ENCODE measurements around the gene ZBTB21.
"Not testable (repeated sequence)": the region's sequence is repeated elsewhere in the genome, so short reads cannot be mapped to it uniquely, and the experiment has no call there.

ZBTB21 gene

DNA sequence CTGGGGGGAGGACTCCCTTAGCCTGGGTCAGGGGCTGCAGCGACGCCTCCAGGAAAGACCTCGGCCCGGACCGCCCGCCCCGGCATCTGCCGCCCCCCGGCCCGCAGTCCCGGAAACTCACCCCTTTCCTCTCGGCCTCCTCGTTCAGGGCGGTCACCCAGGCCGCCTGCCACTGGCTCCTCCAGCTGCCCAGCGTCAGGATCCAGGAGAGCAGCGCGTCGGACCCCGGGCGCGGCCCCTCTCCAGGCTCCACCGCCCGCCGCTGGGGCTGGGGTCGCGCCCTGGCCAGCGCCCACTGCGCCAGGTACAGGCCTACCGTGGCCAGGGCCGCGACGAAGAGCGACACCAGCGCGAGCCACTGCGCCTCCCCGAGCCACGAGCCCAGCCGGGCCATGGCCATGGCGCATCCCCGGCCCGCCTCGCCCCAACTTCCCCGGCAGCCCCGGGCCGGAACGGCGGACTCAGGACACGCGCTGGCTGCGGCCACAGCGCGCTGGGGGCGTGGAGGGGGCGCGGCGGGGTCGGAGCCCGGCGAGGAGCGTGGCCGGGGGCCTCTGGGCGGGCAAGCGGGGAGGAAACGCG, 56.8 kb downstream of the ZBTB21 start:
- Histone ChIP-seq H3K79me2 (ENCODE audit: low read length) (no peaks in the 10 kb centered on the region), H3K27ac (ENCODE audit: low read length) (no peak overlapping the region), H2AFZ (ENCODE audit: low read depth, low read length) (no peak overlapping the region), H4K20me1 (ENCODE audit: insufficient read depth, low read length) (no peaks in the 10 kb centered on the region), H3K36me3 (replicated peaks; ENCODE audit: low read depth, low read length) (no peaks in the 10 kb centered on the region), H3K4me2 (ENCODE audit: low read length) (no peak overlapping the region), H3K9ac (ENCODE audit: low read length) (no peak overlapping the region), H3K27me3 (ENCODE audit: low read depth, low read length) (no peaks in the 10 kb centered on the region), H3K9me3 (ENCODE audit: insufficient read depth, low read length) (no peaks in the 10 kb centered on the region), H3K4me3 (ENCODE audit: low read length) (no peak overlapping the region), H3K4me1 (ENCODE audit: low read length) (peaks cover 2% of the 10 kb centered on the region; the same call in 1 of the 2 replicates)
- TF ChIP-seq EZH2phosphoT487 (IDR thresholded peaks at IDR 0.05; ENCODE audit: low read depth): no peak
- TF ChIP-seq, protein P1, sequence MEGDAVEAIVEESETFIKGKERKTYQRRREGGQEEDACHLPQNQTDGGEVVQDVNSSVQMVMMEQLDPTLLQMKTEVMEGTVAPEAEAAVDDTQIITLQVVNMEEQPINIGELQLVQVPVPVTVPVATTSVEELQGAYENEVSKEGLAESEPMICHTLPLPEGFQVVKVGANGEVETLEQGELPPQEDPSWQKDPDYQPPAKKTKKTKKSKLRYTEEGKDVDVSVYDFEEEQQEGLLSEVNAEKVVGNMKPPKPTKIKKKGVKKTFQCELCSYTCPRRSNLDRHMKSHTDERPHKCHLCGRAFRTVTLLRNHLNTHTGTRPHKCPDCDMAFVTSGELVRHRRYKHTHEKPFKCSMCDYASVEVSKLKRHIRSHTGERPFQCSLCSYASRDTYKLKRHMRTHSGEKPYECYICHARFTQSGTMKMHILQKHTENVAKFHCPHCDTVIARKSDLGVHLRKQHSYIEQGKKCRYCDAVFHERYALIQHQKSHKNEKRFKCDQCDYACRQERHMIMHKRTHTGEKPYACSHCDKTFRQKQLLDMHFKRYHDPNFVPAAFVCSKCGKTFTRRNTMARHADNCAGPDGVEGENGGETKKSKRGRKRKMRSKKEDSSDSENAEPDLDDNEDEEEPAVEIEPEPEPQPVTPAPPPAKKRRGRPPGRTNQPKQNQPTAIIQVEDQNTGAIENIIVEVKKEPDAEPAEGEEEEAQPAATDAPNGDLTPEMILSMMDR (IDR thresholded peaks at IDR 0.05; ENCODE audit: low read depth, low read length): no peak

DNA sequence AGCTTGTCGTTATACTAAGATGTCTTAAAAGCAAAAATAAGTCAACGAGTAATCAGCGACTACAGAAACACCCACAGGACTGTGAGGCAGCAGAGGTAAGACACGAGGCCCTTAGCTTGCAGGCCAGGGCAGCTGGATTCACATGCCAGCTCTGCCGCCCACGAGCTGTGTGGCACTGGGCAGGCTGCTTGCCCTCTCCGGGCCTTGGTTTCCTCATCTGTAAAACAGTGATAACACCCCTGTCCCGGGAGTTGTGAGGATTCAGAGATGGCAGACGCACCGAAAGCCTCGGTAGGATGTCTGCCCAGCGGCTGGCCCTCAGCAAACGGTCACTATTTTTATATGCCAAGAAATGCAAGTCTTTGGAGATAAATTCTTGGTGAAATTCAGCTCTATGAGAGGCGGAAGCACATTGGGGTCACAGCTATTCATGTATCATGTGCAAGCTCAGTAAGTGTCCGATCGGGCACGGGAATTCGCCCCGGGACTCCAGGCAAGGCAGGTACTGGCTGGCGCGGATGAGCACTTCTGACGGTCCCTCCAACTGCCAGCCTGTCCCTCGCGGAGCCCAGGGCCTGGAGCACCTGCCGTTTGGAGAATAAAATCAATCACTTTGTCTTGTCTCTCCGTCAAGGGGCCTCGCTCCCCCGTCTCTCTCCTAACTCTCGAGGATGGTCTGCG, 57.5 kb downstream of the ZBTB21 start:
- Histone ChIP-seq H3K4me1 (ENCODE audit: low read length) (peaks cover 2% of the 10 kb centered on the region; the same call in 1 of the 2 replicates), H3K9ac (ENCODE audit: low read length) (no peak overlapping the region), H3K4me3 (ENCODE audit: low read length) (no peak overlapping the region), H3K27ac (ENCODE audit: low read length) (no peak overlapping the region), H2AFZ (ENCODE audit: low read depth, low read length) (no peak overlapping the region), H3K9me3 (ENCODE audit: insufficient read depth, low read length) (no peaks in the 10 kb centered on the region), H3K36me3 (replicated peaks; ENCODE audit: low read depth, low read length) (no peaks in the 10 kb centered on the region), H3K4me2 (ENCODE audit: low read length) (no peak overlapping the region), H3K79me2 (ENCODE audit: low read length) (no peaks in the 10 kb centered on the region), H3K27me3 (ENCODE audit: low read depth, low read length) (no peaks in the 10 kb centered on the region), H4K20me1 (ENCODE audit: insufficient read depth, low read length) (no peaks in the 10 kb centered on the region)
- TF ChIP-seq, protein P1 (IDR thresholded peaks at IDR 0.05; ENCODE audit: low read depth, low read length): no peak
- no peak for TF ChIP-seq EZH2phosphoT487 (IDR thresholded peaks at IDR 0.05; ENCODE audit: low read depth)

DNA sequence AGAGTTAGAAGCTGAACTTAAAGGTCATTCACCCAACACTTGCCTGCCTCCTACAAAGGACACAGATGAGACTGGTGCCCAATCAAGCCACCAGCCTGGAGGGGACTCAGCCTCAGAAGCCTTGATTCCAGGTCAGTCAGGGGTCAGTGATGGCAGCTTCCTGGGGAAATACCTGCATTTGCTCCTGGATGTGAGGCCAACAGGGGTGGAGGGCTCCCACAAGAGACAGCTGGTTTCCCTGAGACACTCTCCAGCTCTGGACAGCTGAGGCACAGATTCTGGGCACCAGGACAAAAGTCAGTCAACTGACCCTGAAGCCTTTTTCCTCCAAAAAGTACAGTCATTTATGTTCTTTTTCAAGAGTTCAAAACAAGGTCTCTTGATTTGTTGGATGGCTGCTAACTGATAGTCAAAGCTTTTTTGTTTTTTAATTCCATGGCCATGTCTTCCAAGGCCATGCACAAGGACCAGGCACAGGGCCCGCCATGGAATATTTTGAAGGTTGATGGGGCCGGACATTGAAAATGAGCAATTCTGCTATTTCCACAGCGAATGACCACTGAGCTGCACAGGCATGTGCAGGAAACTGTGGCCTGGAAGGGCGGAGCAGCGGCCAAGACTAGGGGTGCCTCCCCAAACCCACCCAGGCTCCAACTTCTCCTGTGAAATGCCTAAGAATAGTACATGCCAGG, 58.1 kb downstream of the ZBTB21 start:
- Histone ChIP-seq H3K4me2 (ENCODE audit: low read length) (no peak overlapping the region), H3K79me2 (ENCODE audit: low read length) (no peaks in the 10 kb centered on the region), H3K9me3 (ENCODE audit: insufficient read depth, low read length) (no peaks in the 10 kb centered on the region), H3K4me3 (ENCODE audit: low read length) (no peak overlapping the region), H3K27me3 (ENCODE audit: low read depth, low read length) (no peaks in the 10 kb centered on the region), H3K4me1 (ENCODE audit: low read length) (peaks cover 2% of the 10 kb centered on the region; the same call in 1 of the 2 replicates), H4K20me1 (ENCODE audit: insufficient read depth, low read length) (no peaks in the 10 kb centered on the region), H2AFZ (ENCODE audit: low read depth, low read length) (no peak overlapping the region), H3K36me3 (replicated peaks; ENCODE audit: low read depth, low read length) (no peaks in the 10 kb centered on the region), H3K9ac (ENCODE audit: low read length) (no peak overlapping the region), H3K27ac (ENCODE audit: low read length) (no peak overlapping the region)
- TF ChIP-seq EZH2phosphoT487 (IDR thresholded peaks at IDR 0.05; ENCODE audit: low read depth): no peak
- TF ChIP-seq, protein P1 (IDR thresholded peaks at IDR 0.05; ENCODE audit: low read depth, low read length): no peak

DNA sequence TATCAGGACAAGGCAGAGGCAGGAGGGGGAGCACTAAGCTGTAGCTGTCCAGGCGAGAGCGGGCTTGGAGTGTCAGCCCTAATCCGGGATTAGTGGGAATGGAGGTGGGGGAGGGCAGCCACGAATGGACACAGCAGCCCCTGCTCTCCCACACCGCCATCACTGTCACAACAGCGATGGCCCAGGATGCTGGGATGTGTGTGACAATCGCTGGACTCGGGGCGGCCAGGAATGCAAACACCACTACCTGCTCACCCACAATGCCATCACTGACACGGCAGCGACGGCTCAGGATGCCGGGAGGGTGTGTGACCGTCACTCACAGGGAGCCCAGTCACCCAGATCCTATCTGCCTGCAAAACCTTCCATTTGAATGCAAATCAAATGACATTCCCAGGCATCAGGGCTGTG, 59.2 kb downstream of the ZBTB21 start:
- Histone ChIP-seq H3K4me1 (ENCODE audit: low read length) (peaks cover 2% of the 10 kb centered on the region; the same call in 1 of the 2 replicates), H3K4me2 (ENCODE audit: low read length) (no peak overlapping the region), H2AFZ (ENCODE audit: low read depth, low read length) (no peak overlapping the region), H3K79me2 (ENCODE audit: low read length) (no peaks in the 10 kb centered on the region), H3K4me3 (ENCODE audit: low read length) (no peak overlapping the region), H3K9me3 (ENCODE audit: insufficient read depth, low read length) (no peaks in the 10 kb centered on the region), H3K27me3 (ENCODE audit: low read depth, low read length) (no peaks in the 10 kb centered on the region), H3K9ac (ENCODE audit: low read length) (no peak overlapping the region), H3K27ac (ENCODE audit: low read length) (no peak overlapping the region), H3K36me3 (replicated peaks; ENCODE audit: low read depth, low read length) (no peaks in the 10 kb centered on the region), H4K20me1 (ENCODE audit: insufficient read depth, low read length) (no peaks in the 10 kb centered on the region)
- TF ChIP-seq, protein P1 (IDR thresholded peaks at IDR 0.05; ENCODE audit: low read depth, low read length): no peak
- TF ChIP-seq EZH2phosphoT487 (IDR thresholded peaks at IDR 0.05; ENCODE audit: low read depth): no peak

DNA sequence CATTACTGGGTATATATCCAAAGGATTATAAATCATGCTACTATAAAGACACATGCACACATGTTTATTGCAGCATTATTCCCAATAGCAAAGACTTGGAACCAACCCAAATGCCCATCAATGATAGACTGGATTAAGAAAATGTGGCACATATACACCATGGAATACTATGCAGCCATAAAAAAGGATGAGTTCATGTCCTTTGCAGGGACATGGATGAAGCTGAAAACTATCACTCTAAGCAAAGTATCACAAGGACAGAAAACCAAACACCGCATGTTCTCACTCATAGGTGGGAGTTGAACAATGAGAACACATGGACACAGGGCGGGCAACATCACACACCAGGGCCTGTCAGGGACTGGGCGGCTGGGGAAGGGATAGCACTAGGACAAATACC, 60.5 kb downstream of the ZBTB21 start:
- not testable (repeated sequence) for H3K36me3 ChIP-seq (replicated peaks; ENCODE audit: low read depth, low read length); H3K9me3 ChIP-seq (ENCODE audit: insufficient read depth, low read length); H3K4me2 ChIP-seq (ENCODE audit: low read length); H3K9ac ChIP-seq (ENCODE audit: low read length); H3K27me3 ChIP-seq (ENCODE audit: low read depth, low read length); H2AFZ ChIP-seq (ENCODE audit: low read depth, low read length); H4K20me1 ChIP-seq (ENCODE audit: insufficient read depth, low read length); H3K4me3 ChIP-seq (ENCODE audit: low read length); H3K27ac ChIP-seq (ENCODE audit: low read length); H3K4me1 ChIP-seq (ENCODE audit: low read length); H3K79me2 ChIP-seq (ENCODE audit: low read length)

Measured in OCI-LY3 (cell line).